Activated CD4-positive, alpha-beta T cell treated with anti-CD3 and anti-CD28 coated beads, Interleukin-2, amount 50 U/mL, for 16 hours (primary cell): Measurements from ENCODE around the gene HRC.

Source experiments
- DNase-seq: peaks from one replicate; pipeline ENCODE4 v3.0.0-alpha.2; 2020

The HRC gene

DNA sequence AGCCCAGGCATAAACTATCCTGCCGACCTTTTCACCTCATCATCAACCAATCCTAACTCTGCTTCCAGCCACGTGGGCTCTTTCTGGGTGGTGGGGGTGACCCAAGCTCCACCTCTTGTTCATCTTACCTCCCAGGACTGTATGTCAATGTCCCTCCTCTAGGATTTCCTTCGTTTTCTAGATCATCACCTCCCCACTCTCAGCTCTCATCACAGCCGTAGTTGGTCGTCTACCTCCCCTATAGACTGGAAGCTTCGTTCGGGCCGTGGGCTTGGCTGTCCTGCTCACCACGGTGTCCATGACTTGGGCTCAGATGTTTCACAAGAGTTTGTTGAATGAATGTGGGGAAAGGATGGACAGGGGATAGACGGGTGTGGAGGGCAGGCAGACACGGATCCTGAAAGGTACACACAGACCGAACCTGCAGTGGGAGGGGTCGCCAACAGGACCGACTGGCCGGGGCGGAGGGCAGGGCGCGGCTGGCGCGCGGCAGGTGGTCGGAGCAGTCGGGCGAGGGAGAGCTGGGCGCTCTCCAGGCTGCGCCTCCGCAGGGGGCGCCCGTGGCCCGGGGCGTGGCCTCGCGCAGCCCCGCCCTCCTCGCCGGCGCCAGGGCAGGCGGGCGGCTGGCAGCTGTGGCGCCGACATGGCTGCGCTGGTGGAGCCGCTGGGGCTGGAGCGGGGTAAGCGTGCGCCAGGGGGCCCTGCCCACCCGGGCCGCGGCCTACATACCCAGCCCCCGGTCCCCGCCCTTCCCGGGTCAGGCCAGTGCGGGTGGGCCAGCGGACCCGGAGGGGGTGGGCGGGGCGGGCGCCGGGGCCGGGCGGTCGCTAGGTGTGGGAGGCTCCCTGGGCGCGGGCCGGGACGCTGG is 41.2 kb downstream of the HRC start, which contains the start of gene LIN7B:
TSS of gene LIN7B (plus strand) at position 609 of the 868 bp plus-strand sequence. CDS start at position 644, 35 bp downstream.
- DNase-seq, result peak; percentile 71

DNA sequence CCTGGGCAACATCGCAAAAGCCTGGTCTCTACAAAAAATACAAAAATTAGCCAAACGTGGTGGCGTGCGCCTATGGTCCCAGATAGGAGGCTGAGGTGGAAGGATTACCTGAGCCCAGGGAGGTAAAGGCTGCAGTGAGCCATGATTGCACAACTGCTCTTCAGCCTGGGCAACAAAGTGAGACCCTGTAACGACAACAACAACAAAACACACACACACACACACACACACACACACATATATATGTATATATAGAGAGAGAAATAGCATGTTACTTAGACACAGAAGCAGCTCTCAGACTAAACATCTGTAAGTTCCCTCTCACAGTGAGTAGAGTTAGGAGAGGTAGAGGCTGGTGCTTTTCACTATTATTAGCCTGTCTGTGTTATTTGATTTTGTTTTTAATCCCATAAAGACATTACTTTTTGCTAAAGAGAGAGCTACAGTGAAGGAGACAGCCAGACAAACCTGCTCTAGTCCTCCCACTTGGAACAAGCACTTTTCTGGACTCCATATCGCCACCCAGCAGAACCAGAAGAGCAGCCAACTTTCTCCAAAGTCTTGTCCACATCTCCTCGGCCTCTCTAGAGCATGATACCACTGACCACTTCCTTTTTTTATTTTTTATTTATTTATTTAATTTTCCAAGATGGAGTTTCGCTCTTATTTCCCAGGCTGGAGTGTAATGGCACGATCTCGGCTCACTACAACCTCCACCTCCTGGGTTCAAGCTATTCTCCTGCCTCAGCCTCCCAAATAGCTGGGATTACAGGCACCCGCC is 43.8 kb downstream of the HRC start:
- DNase-seq, result no peak

DNA sequence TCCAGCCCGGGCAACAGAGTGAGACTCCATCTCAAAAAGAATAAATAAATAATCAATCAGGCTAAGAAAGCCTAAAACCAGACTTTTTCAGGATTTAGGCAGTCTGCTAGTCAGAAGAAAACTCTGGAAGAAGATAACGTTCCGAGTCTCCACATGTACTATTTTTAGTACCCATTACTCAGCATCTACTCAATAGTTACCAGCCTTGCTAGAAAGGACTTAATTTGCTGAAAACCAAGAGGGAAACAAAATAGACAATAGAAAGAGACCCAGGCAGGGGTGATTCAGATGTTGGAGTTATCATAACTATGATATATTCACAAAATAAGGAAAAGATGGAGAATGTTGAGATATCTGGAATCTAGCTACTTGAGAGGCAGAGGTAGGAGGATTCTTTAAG is 44.6 kb downstream of the HRC start:
- DNase-seq, result no peak

DNA sequence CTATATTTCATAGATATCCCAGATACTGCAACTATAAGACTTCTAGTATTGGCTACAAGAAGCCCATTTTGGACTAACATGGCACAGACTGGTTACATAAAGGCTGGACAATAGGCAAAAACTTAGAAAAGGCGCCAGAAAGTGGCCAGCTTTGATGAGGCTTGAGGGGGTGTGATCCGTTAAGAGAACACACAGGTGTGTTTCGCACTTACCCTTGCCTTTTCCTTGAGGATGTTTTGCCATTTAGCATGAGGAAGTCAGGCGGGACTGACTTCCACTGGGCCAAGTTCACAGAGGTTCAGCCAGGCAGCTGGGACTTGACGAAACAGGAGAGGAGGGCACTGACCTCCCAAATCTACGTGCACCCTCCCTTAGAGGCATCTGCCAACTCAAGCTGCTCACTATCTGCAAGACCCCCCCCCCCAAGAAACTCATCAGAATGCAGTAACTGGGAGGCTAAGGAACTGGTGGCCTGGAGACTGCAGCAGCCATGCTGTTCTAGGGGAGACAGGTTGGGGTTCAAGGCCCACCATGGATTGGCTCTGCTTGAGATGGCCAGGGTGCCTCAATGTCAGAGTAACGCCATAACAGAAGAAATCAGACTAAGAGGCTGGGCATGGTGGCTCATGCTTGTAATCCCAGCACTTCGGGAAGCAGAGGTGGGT is 45.5 kb downstream of the HRC start:
- DNase-seq, result no peak

DNA sequence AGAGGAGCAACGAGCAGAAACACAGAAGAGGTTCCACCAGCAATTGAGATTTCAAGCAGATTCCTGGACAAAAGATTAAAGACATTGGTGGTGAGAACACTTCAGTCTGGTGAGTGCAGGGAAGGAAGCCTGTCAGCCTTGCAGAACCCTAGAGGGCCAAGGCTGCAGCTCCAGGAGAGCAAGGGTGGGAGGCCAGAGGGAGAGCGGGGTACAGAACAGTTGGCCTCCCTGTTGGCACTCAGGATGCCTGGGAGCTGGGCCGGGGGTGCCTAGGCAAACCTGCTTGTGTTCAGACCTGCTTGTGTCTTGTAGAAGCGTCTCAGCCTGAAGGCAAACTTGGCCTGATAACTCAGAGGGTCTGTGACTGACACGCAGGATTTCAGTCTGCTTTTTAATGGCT is 46.1 kb downstream of the HRC start:
- no peak for DNase-seq

DNA sequence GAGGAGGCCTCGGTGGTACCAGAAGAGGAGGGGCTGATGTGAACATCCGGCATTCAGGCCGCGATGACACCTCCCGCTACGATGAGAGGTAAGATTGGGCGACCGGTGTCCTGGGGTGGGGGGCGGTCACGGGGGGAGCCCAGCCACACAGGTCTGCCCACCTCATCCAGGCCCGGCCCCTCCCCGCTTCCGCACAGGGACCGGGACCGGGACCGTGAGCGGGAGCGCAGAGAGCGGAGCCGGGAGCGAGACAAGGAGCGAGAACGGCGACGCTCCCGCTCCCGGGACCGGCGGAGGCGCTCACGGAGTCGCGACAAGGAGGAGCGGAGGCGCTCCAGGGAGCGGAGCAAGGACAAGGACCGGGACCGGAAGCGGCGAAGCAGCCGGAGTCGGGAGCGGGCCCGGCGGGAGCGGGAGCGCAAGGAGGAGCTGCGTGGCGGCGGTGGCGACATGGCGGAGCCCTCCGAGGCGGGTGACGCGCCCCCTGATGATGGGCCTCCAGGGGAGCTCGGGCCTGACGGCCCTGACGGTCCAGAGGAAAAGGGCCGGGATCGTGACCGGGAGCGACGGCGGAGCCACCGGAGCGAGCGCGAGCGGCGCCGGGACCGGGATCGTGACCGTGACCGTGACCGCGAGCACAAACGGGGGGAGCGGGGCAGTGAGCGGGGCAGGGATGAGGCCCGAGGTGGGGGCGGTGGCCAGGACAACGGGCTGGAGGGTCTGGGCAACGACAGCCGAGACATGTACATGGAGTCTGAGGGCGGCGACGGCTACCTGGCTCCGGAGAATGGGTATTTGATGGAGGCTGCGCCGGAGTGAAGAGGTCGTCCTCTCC is 47.4 kb downstream of the HRC start:
- no peak for DNase-seq

DNA sequence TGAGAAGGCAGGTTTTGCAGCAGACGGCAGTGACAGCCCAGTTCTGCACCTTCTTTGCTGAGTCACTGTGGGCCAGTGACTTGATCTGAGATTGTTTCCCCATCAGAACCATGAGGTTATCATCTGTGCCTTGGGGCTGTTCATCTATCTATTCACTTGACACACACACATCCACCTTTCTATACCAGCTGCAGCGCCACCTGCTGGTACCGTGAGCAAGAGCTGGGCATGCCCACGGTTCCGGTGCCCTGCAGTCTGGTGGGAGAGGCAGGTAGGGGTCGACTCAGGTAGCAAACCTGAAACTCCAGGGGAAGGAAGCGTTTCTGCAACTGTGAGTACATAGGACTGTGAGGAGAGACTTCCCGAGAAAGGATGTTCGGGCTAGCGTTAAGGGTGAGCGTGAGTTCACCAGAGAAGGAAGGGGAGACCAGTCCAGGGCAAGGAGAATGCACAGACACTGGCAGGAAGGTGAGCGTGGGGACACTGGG is 48.5 kb downstream of the HRC start:
- DNase-seq, result peak; percentile 60

DNA sequence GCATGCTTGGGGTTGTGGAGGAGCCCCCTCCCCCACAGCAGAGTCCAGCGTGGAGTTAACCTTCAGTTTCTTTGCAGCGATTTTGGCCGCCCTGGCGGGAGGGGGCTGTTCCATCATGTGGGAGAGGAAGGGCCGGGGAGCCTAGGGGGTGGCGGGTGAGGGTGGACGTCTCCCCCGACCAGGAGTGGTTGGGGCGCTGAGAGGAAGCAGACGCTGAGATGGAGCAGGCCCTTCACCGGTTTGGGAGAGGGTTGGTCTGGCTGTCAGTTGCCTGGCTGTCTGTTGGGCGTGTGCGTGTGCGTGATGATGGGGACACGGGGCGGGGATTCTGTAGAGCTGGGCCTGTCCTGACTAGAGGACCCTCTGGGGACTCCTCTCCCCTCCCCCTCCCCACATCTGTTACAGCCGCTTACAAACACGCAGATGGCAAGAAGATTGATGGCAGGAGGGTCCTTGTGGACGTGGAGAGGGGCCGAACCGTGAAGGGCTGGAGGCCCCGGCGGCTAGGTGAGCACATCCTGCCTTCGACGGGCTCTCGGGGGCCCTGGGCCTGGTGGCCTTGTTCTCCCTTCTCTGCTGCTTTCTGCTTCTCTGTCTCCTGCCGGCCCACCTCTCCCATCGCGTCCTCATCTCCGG is 50.8 kb downstream of the HRC start:
- no peak for DNase-seq

DNA sequence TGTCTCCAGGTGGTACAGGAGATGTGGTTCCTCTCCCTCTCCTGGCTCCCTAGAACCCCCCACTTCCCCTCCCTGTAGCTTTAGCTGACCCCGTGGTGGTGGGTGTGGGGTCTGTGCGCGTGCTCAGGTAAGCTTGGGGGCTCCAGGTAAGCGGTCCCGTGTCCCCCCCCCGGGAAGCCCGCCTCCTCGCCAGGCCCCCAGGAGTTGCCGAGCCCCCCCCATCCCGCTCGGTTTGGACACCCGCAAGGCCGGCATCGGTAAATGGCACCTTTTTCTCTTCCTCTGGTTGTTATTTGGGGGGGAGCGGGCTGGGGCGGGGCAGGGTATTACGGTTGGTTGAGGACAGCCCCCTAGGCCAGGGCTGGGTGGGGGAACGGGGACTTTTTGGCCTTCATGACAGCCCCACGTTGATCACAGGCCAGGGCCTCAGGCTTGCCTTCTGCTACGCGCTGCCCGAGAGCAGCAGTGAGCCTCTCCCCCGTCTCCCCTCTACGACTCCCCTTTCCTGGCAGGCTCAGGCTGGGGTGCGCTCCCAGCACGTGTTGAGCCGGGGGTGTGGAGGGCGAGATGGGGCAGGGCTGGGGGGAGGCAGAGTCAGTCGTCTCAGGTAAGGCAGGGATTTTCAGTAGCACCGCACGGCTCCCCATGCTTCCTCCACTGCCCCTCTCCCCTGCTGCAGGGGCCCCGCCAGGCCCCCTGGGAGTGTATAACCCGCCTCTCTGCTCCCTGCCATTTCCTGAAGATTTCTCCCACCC is 51.7 kb downstream of the HRC start:
- no peak for DNase-seq

DNA sequence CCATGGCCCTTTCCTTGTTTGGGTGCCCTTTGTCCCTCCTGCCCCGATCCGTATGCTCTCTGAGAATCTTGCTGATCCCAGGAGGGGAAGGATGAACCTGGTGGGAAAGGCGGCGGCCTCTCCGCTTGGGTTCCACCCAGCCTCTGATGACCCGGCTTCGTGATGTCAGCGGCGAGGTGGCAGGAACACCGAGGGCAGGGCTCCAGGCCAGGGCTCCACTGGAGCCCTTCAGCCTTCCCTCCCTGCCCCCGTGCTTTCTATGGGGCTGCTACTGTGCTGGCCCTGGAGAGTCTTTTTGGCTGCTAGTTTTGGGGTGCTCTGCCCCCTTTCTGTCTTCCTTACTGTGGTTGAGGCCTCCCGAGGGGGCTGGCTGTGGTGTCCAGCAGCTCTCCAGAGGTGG is 52.9 kb downstream of the HRC start:
- DNase-seq, result no peak
